Activated CD4-positive, alpha-beta T cell treated with anti-CD3 and anti-CD28 coated beads, Interleukin-10, Interleukin-2, amounts not matched to agents 100 ng/mL and 50 ng/mL, durations not matched to agents 16 hours and 8 hours (primary cell): Measurements from ENCODE around the gene ASIC3.
"Not testable (repeated sequence)": the region's sequence is repeated elsewhere in the genome, so short reads cannot be mapped to it uniquely, and the experiment has no call there.

Experiments
- DNase-seq: peaks from one replicate; pipeline ENCODE4 v3.0.0-alpha.2; 2020

ASIC3 gene

GRCh38 chr7:151034312-151035025 lies 13.9 kb upstream of the ASIC3 start:
- no peak for DNase-seq

- no peak for DNase-seq
Measured at GRCh38 chr7:151035026-151035717, 13.2 kb upstream of the ASIC3 start.

- DNase-seq: no peak
Measured at GRCh38 chr7:151035902-151036301, 12.4 kb upstream of the ASIC3 start.

- DNase-seq: peak; percentile 68
Measured at GRCh38 chr7:151038951-151039849, 9.1 kb upstream of the ASIC3 start.

GRCh38 chr7:151039850-151040548 lies 8.3 kb upstream of the ASIC3 start:
- DNase-seq: no peak

GRCh38 chr7:151040616-151041375 lies 7.5 kb upstream of the ASIC3 start:
- DNase-seq: no peak

GRCh38 chr7:151043449-151043848 lies 4.9 kb upstream of the ASIC3 start:
- DNase-seq: not testable (repeated sequence)

- no peak for DNase-seq
Measured at GRCh38 chr7:151043959-151044358, 4.4 kb upstream of the ASIC3 start.

- DNase-seq: no peak
Measured at GRCh38 chr7:151045262-151045661, 3.1 kb upstream of the ASIC3 start.

GRCh38 chr7:151045967-151046366 lies 2.4 kb upstream of the ASIC3 start:
- no peak for DNase-seq

GRCh38 chr7:151046603-151047573 lies 1.4 kb upstream of the ASIC3 start:
- no peak for DNase-seq

- DNase-seq: no peak
Measured at GRCh38 chr7:151048911-151049463, 656 bp downstream of the ASIC3 start.

- DNase-seq: peak; percentile 51
Measured at GRCh38 chr7:151051108-151051507, 2.8 kb downstream of the ASIC3 start.

GRCh38 chr7:151053096-151053495 lies 4.8 kb downstream of the ASIC3 start:
- DNase-seq: no peak

GRCh38 chr7:151053751-151054150 lies 5.4 kb downstream of the ASIC3 start:
- no peak for DNase-seq

GRCh38 chr7:151056283-151056665 lies 7.9 kb downstream of the ASIC3 start:
- DNase-seq: no peak

- no peak for DNase-seq
Measured at GRCh38 chr7:151056666-151057505, 8.6 kb downstream of the ASIC3 start.

GRCh38 chr7:151057506-151057988 lies 9.2 kb downstream of the ASIC3 start, which contains the start of gene CDK5:
Gene CDK5 (minus strand): TSS chr7:151057897. CDS start chr7:151057848, 49 bp downstream.
- no peak for DNase-seq
